ENCODE results near the gene RGL2.
A peak's percentile ranks its signal among the peaks of the same experiment; 100 is the strongest.

RGL2 gene

GRCh38 chr6:33314515-33314942, 15.8 kb upstream of the RGL2 start:
- H3K36me3 ChIP-seq (ENCODE audit: control insufficient read depth, low read length), result peaks cover 56% of the 10 kb centered on the region
- no peak for TF ChIP-seq EZH2phosphoT487 (IDR thresholded peaks at IDR 0.05; ENCODE audit: borderline replicate concordance, low read length)
- no peak for TF ChIP-seq CTCF (IDR thresholded peaks at IDR 0.05; ENCODE audit: low read depth, low read length, poor library complexity, severe bottlenecking)
- peaks cover 6% of the 10 kb centered on the region; the same call in 1 of the 2 replicates for H4K20me1 ChIP-seq (ENCODE audit: control insufficient read depth, insufficient read depth, low read depth, low read length)
- H3K9me3 ChIP-seq (ENCODE audit: control insufficient read depth, insufficient read depth, low read length), result no peaks in the 10 kb centered on the region
- peaks cover 63% of the 10 kb centered on the region for H3K79me2 ChIP-seq (ENCODE audit: control insufficient read depth, low read length)
- H3F3A ChIP-seq (ENCODE audit: control insufficient read depth, insufficient read depth), result peaks cover 21% of the 10 kb centered on the region
- H3K4me2 ChIP-seq (ENCODE audit: low read length), result peak overlapping the region; percentile 91
- H3K27me3 ChIP-seq (ENCODE audit: control insufficient read depth, low read length), result no peaks in the 10 kb centered on the region
- H3K4me3 ChIP-seq (ENCODE audit: low read length), result peak overlapping the region; percentile 95
- peak overlapping the region; percentile 93 for H3K27ac ChIP-seq (ENCODE audit: low read depth, low read length)
- no peaks in the 10 kb centered on the region for H3K9me2 ChIP-seq (replicated peaks; ENCODE audit: control insufficient read depth, low read length)
- peaks cover 45% of the 10 kb centered on the region for H3K4me1 ChIP-seq (ENCODE audit: control insufficient read depth, low read length)

GRCh38 chr6:33313709-33314514, 15.2 kb upstream of the RGL2 start, which contains the start of gene TAPBP:
Gene TAPBP (minus strand): TSS chr6:33314078. CDS start chr6:33314041, 37 bp downstream.
- peaks cover 39% of the 10 kb centered on the region for H3K4me1 ChIP-seq (ENCODE audit: control insufficient read depth, low read length)
- H3K4me2 ChIP-seq (ENCODE audit: low read length), result peak within 1 kb of the TSS; percentile 91
- H3K27ac ChIP-seq (ENCODE audit: low read depth, low read length), result peak within 1 kb of the TSS; percentile 93
- H3K9me2 ChIP-seq (replicated peaks; ENCODE audit: control insufficient read depth, low read length), result no peaks in the 10 kb centered on the region
- H3K9me3 ChIP-seq (ENCODE audit: control insufficient read depth, insufficient read depth, low read length), result no peaks in the 10 kb centered on the region
- peaks cover 54% of the 10 kb centered on the region for H3K36me3 ChIP-seq (ENCODE audit: control insufficient read depth, low read length)
- peaks cover 60% of the 10 kb centered on the region for H3K79me2 ChIP-seq (ENCODE audit: control insufficient read depth, low read length)
- H3F3A ChIP-seq (ENCODE audit: control insufficient read depth, insufficient read depth), result peaks cover 17% of the 10 kb centered on the region
- H3K4me3 ChIP-seq (ENCODE audit: low read length), result peak within 1 kb of the TSS; percentile 95
- TF ChIP-seq CTCF (IDR thresholded peaks at IDR 0.05; ENCODE audit: low read depth, low read length, poor library complexity, severe bottlenecking) (no peak), EZH2phosphoT487 (IDR thresholded peaks at IDR 0.05; ENCODE audit: borderline replicate concordance, low read length) (no peak)
- H4K20me1 ChIP-seq (ENCODE audit: control insufficient read depth, insufficient read depth, low read depth, low read length), result peaks cover 6% of the 10 kb centered on the region; the same call in 1 of the 2 replicates
- no peaks in the 10 kb centered on the region for H3K27me3 ChIP-seq (ENCODE audit: control insufficient read depth, low read length)

- peaks cover 32% of the 10 kb centered on the region for H3K4me1 ChIP-seq (ENCODE audit: control insufficient read depth, low read length)
- no peaks in the 10 kb centered on the region for H3K27me3 ChIP-seq (ENCODE audit: control insufficient read depth, low read length)
- peak overlapping the region; percentile 91 for H3K4me2 ChIP-seq (ENCODE audit: low read length)
- H3F3A ChIP-seq (ENCODE audit: control insufficient read depth, insufficient read depth), result peaks cover 9% of the 10 kb centered on the region
- peak overlapping the region; percentile 95 for H3K4me3 ChIP-seq (ENCODE audit: low read length)
- peaks cover 6% of the 10 kb centered on the region; the same call in 1 of the 2 replicates for H4K20me1 ChIP-seq (ENCODE audit: control insufficient read depth, insufficient read depth, low read depth, low read length)
- H3K27ac ChIP-seq (ENCODE audit: low read depth, low read length), result peak overlapping the region; percentile 93
- H3K36me3 ChIP-seq (ENCODE audit: control insufficient read depth, low read length), result peaks cover 53% of the 10 kb centered on the region
- no peaks in the 10 kb centered on the region for H3K9me2 ChIP-seq (replicated peaks; ENCODE audit: control insufficient read depth, low read length)
- TF ChIP-seq CTCF (IDR thresholded peaks at IDR 0.05; ENCODE audit: low read depth, low read length, poor library complexity, severe bottlenecking) (peak; percentile 40), EZH2phosphoT487 (IDR thresholded peaks at IDR 0.05; ENCODE audit: borderline replicate concordance, low read length) (no peak; the same call in 1 of the 2 replicates)
- no peaks in the 10 kb centered on the region for H3K9me3 ChIP-seq (ENCODE audit: control insufficient read depth, insufficient read depth, low read length)
- H3K79me2 ChIP-seq (ENCODE audit: control insufficient read depth, low read length), result peaks cover 62% of the 10 kb centered on the region
Measured at GRCh38 chr6:33313105-33313708, 14.5 kb upstream of the RGL2 start.

All from DOHH2 (cell line).